Endodermal cell (in vitro differentiated cells): Measurements from ENCODE around the gene ZNF70. TPM values are rescaled to one million over a fixed set of nuclear protein-coding genes. Genes with fewer than 3 reads are reported as not detected.

Experiments used
- DNase-seq: peaks from one replicate; pipeline ENCODE4 v3.0.0-alpha.2; 2017
- H3K27ac ChIP-seq: 2 replicates; pipeline ENCODE4 v1.5.1; 2013; ENCODE audit warnings: mild to moderate bottlenecking, low read depth, low read length, moderate library complexity
- H3K27me3 ChIP-seq: 2 replicates; pipeline ENCODE4 v1.6.1; 2013; ENCODE audit warnings: mild to moderate bottlenecking, low read length, moderate library complexity; ENCODE audit not compliant: insufficient read depth, control insufficient read depth, poor library complexity, severe bottlenecking
- H3K36me3 ChIP-seq: 2 replicates; pipeline ENCODE4 v1.7.0; 2013; ENCODE audit warnings: mild to moderate bottlenecking, low read length, moderate library complexity; ENCODE audit not compliant: control insufficient read depth, insufficient read depth
- H3K4me1 ChIP-seq: one replicate; pipeline ENCODE4 v1.7.0; 2013; ENCODE audit warnings: low read length; ENCODE audit not compliant: control insufficient read depth, insufficient read depth
- H3K4me3 ChIP-seq: 2 replicates; pipeline ENCODE4 v1.5.1; 2013; ENCODE audit warnings: mild to moderate bottlenecking, low read length, moderate library complexity
- H3K9ac ChIP-seq: 2 replicates; pipeline ENCODE4 v1.6.1; 2013; ENCODE audit warnings: mild to moderate bottlenecking, low read length, moderate library complexity; ENCODE audit not compliant: poor library complexity, severe bottlenecking; ENCODE audit errors: extremely low read depth
- H3K9me3 ChIP-seq: 2 replicates; pipeline ENCODE4 v1.6.1; 2013; ENCODE audit warnings: mild to moderate bottlenecking, low read length, moderate library complexity; ENCODE audit not compliant: control insufficient read depth
- H3K27ac Mint-ChIP-seq: 2 replicates; pipeline ENCODE4 v1.8.0; 2020; ENCODE audit warnings: mixed read lengths
- H3K27me3 Mint-ChIP-seq: 2 replicates; pipeline ENCODE4 v1.8.0; 2021; ENCODE audit warnings: mild to moderate bottlenecking, mixed read lengths; ENCODE audit not compliant: insufficient read depth
- H3K36me3 Mint-ChIP-seq: 2 replicates; pipeline ENCODE4 v1.8.0; 2020; ENCODE audit warnings: low read depth, mixed read lengths
- H3K4me1 Mint-ChIP-seq: 2 replicates; pipeline ENCODE4 v1.8.0; 2020; ENCODE audit warnings: mixed read lengths
- H3K4me3 Mint-ChIP-seq: 2 replicates; pipeline ENCODE4 v1.8.0; 2020; ENCODE audit warnings: mild to moderate bottlenecking, moderate library complexity, mixed read lengths
- H3K9me3 Mint-ChIP-seq: 2 replicates; pipeline ENCODE4 v1.8.0; 2020; ENCODE audit warnings: mild to moderate bottlenecking, mixed read lengths
- CTCF ChIP-seq: fragments of 200-600 bp; sonication (generic); conservative IDR thresholded peaks from 2 replicates; pipeline ENCODE4 v1.5.0; 2021; ENCODE audit warnings: antibody characterized with exemption, mild to moderate bottlenecking
- WGBS, 2 experiments: methylation state at CpG; one replicate each; pipeline versions ENCODE4 v1.1.5 to v1.1.7; 2013; ENCODE audit warnings: missing lambda C conversion rate in 2 of 2, mixed read lengths in 1 of 2; ENCODE audit not compliant: insufficient coverage in 1 of 2, insufficient read length in 1 of 2; 5-methylcytosine and 5-hydroxymethylcytosine counted together
- total RNA-seq, 2 donors: library from RNA; stranded (reverse); fragmentation: NEBNext Ultra II Directional in 1 of 2; extraction: Animal tissue kit (Norgen Biotek cat#: 25700) in 1 of 2; gene quantifications; 2 replicates in 1 of 2; 3 replicates in 1 of 2; pipeline ENCODE4 v1.2.1, GENCODE V29; 2021

Gene ZNF70
- total RNA-seq, 2 donors from 2014 or later = 4.7 to 5.7 TPM

- H3K9me3 Mint-ChIP-seq = no peaks in the 10 kb centered on the region
- no peak for TF ChIP-seq CTCF
- H3K36me3 ChIP-seq = peaks cover 46% of the 10 kb centered on the region
- no peaks in the 10 kb centered on the region for H3K9me3 ChIP-seq
- WGBS, 2 experiments = 93 to 96% methylated on average over 21 to 28 of the region's 28 CpGs
- H3K9ac ChIP-seq = no peak overlapping the region
- H3K27me3 Mint-ChIP-seq = no peaks in the 10 kb centered on the region
- H3K27me3 ChIP-seq = no peaks in the 10 kb centered on the region
- DNase-seq = no peak
- no peak overlapping the region for H3K27ac ChIP-seq
- H3K4me3 ChIP-seq = no peak overlapping the region
- no peaks in the 10 kb centered on the region for H3K4me1 ChIP-seq
- H3K27ac Mint-ChIP-seq = no peak overlapping the region
- H3K4me1 Mint-ChIP-seq = no peaks in the 10 kb centered on the region
- H3K36me3 Mint-ChIP-seq = peaks cover 43% of the 10 kb centered on the region
- H3K4me3 Mint-ChIP-seq = no peak overlapping the region
Observed at GRCh38 chr22:23713696-23714595, 37.0 kb downstream of the ZNF70 start.

- Histone ChIP-seq H3K9ac (no peak overlapping the region), H3K4me1 (no peaks in the 10 kb centered on the region), H3K27me3 (no peaks in the 10 kb centered on the region), H3K36me3 (peaks cover 61% of the 10 kb centered on the region), H3K4me3 (no peak overlapping the region), H3K27ac (no peak overlapping the region), H3K9me3 (no peaks in the 10 kb centered on the region)
- Mint-ChIP-seq H3K36me3 (peaks cover 57% of the 10 kb centered on the region), H3K4me3 (no peak overlapping the region), H3K27ac (no peak overlapping the region), H3K4me1 (no peaks in the 10 kb centered on the region), H3K27me3 (no peaks in the 10 kb centered on the region), H3K9me3 (no peaks in the 10 kb centered on the region)
- WGBS, 2 experiments = 90 to 97% methylated on average over 10 to 12 of the region's 12 CpGs
- no peak for DNase-seq
- no peak for TF ChIP-seq CTCF
Observed at GRCh38 chr22:23712256-23712655, 38.7 kb downstream of the ZNF70 start.

GRCh38 chr22:23709107-23709506 lies 41.8 kb downstream of the ZNF70 start:
- Histone ChIP-seq H3K4me1 (no peaks in the 10 kb centered on the region), H3K9me3 (no peaks in the 10 kb centered on the region), H3K27ac (no peak overlapping the region), H3K36me3 (peaks cover 89% of the 10 kb centered on the region), H3K9ac (no peak overlapping the region), H3K27me3 (no peaks in the 10 kb centered on the region), H3K4me3 (no peak overlapping the region)
- H3K27me3 Mint-ChIP-seq = no peaks in the 10 kb centered on the region
- peaks cover 82% of the 10 kb centered on the region for H3K36me3 Mint-ChIP-seq
- no peak overlapping the region for H3K27ac Mint-ChIP-seq
- no peak overlapping the region for H3K4me3 Mint-ChIP-seq
- 83 to 93% methylated on average over 2 of the region's 2 CpGs for WGBS, 2 experiments
- TF ChIP-seq CTCF = no peak
- no peaks in the 10 kb centered on the region for H3K4me1 Mint-ChIP-seq
- no peak for DNase-seq
- no peaks in the 10 kb centered on the region for H3K9me3 Mint-ChIP-seq
